Mesothelial cell of epicardium (in vitro differentiated cells): ENCODE results near the gene FNDC3B. TPM values are rescaled to one million over a fixed set of nuclear protein-coding genes. Genes with fewer than 3 reads are reported as not detected.

Experiments
- DNase-seq, 2 experiments: peaks; one replicate each; pipeline ENCODE4 v3.0.0; 2021; ENCODE audit warnings: low spot score in 2 of 2; ENCODE audit not compliant: unreplicated experiment in 2 of 2
- H3K27ac Mint-ChIP-seq: 2 replicates; pipeline ENCODE4 v1.8.0; 2021; ENCODE audit warnings: mixed read lengths
- H3K27me3 Mint-ChIP-seq: 2 replicates; pipeline ENCODE4 v1.8.0; 2021; ENCODE audit warnings: low read depth, mixed read lengths
- H3K36me3 Mint-ChIP-seq: 2 replicates; pipeline ENCODE4 v1.8.0; 2021; ENCODE audit warnings: mixed read lengths
- H3K4me1 Mint-ChIP-seq: 2 replicates; pipeline ENCODE4 v1.8.0; 2021; ENCODE audit warnings: mixed read lengths
- H3K4me3 Mint-ChIP-seq: 2 replicates; pipeline ENCODE4 v1.8.0; 2021; ENCODE audit warnings: mild to moderate bottlenecking, moderate library complexity, mixed read lengths
- H3K9me3 Mint-ChIP-seq: 2 replicates; pipeline ENCODE4 v1.8.0; 2021; ENCODE audit warnings: mixed read lengths
- total RNA-seq: library from RNA; stranded (reverse); gene quantifications from 3 replicates; pipeline ENCODE4 v1.2.1, GENCODE V29; 2021
- TF ChIP-seq, protein P1 (sequence below): fragments of 200-600 bp; sonication (generic); IDR thresholded peaks from one replicate; pipeline ENCODE4 v1.5.0; 2021; ENCODE audit warnings: antibody characterized with exemption; ENCODE audit not compliant: unreplicated experiment

The FNDC3B gene
- total RNA-seq, 1 donor from 2014 or later, result 131 TPM

- Mint-ChIP-seq H3K4me3 (no peak overlapping the region), H3K27ac (no peak overlapping the region), H3K9me3 (no peaks in the 10 kb centered on the region), H3K27me3 (no peaks in the 10 kb centered on the region), H3K4me1 (peaks cover 25% of the 10 kb centered on the region), H3K36me3 (peaks cover 8% of the 10 kb centered on the region)
- TF ChIP-seq, protein P1, sequence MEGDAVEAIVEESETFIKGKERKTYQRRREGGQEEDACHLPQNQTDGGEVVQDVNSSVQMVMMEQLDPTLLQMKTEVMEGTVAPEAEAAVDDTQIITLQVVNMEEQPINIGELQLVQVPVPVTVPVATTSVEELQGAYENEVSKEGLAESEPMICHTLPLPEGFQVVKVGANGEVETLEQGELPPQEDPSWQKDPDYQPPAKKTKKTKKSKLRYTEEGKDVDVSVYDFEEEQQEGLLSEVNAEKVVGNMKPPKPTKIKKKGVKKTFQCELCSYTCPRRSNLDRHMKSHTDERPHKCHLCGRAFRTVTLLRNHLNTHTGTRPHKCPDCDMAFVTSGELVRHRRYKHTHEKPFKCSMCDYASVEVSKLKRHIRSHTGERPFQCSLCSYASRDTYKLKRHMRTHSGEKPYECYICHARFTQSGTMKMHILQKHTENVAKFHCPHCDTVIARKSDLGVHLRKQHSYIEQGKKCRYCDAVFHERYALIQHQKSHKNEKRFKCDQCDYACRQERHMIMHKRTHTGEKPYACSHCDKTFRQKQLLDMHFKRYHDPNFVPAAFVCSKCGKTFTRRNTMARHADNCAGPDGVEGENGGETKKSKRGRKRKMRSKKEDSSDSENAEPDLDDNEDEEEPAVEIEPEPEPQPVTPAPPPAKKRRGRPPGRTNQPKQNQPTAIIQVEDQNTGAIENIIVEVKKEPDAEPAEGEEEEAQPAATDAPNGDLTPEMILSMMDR, result no peak
- DNase-seq, result no peak
These were observed 180.4 kb downstream of the FNDC3B start for GRCh38 chr3:172219750-172220149.

DNA sequence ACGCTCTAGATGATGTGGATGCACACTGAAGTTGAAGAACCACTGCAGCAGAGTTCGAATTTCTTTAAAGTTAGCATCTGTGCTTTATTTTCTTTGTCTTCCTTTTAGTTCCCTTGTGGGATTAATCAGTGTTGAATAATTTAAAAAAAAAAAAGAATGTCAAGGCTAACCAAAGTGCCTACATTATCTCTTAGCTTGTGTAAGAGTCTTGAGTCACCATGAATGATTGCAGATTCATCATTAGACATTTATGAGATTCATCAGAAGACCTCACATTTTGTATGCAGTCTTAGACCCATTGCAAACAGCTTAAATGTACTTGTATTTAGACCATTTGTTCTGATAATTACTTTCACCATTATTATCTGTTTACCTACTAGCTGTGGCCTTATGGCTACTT, 182.2 kb downstream of the FNDC3B start:
- Mint-ChIP-seq H3K27ac (no peak overlapping the region), H3K4me1 (peaks cover 25% of the 10 kb centered on the region), H3K9me3 (no peaks in the 10 kb centered on the region), H3K36me3 (peaks cover 9% of the 10 kb centered on the region), H3K4me3 (no peak overlapping the region), H3K27me3 (no peaks in the 10 kb centered on the region)
- DNase-seq, result no peak
- TF ChIP-seq, protein P1, result no peak

DNA sequence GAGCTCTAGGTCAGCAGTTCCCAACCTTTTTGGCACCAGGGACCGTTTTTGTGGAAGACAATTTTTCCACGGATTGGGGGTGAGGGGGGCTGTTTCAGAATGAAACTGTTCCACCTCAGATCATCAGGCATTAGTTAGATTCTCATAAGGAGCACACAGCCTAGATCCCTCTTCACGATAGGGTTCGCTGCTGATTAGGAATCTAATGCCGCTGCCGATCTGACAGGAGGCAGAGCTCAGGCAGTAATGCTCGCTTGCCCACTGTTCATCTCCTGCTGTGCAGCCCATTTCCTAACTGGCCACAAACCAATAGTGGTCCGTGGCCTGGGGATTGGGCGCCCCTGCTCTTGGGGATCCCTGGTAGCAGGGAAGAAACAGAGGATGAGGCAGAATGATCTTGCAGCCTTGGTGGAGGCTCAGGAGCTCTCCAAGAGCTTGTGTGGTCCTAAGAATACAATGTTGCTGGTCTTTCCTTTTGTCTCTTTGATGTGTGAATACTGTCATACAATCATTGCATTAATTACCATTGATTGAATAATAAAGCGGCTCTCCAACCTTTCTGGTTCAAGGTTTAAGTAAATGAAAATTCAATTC, 183.2 kb downstream of the FNDC3B start:
- no peak overlapping the region for H3K4me3 Mint-ChIP-seq
- H3K27me3 Mint-ChIP-seq, result no peaks in the 10 kb centered on the region
- H3K36me3 Mint-ChIP-seq, result peaks cover 5% of the 10 kb centered on the region
- no peaks in the 10 kb centered on the region for H3K9me3 Mint-ChIP-seq
- H3K4me1 Mint-ChIP-seq, result peaks cover 30% of the 10 kb centered on the region
- no peak overlapping the region for H3K27ac Mint-ChIP-seq
- TF ChIP-seq, protein P1, result no peak
- DNase-seq, result no peak

DNA sequence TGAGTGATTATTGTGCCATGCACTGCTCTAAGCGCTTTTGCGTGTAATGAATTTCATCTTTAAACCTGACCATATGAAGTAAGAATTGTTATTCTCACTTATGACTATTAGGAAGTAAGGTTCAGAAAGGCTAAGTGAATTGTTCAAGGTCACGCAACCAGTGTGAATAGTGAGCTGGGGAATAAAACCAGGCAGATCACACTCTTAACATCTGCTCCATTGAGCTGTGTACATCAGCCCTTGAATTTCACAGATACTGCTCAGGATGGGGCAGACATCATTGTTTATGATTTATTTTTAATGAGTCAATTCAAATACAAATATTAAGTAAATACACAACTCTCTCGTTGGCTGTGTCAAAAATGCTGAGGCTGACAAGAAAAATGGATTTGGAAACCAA, 184.5 kb downstream of the FNDC3B start:
- H3K36me3 Mint-ChIP-seq, result peaks cover 8% of the 10 kb centered on the region
- no peaks in the 10 kb centered on the region for H3K27me3 Mint-ChIP-seq
- H3K27ac Mint-ChIP-seq, result no peak overlapping the region
- no peak overlapping the region for H3K4me3 Mint-ChIP-seq
- H3K9me3 Mint-ChIP-seq, result no peaks in the 10 kb centered on the region
- no peak for DNase-seq
- H3K4me1 Mint-ChIP-seq, result peaks cover 29% of the 10 kb centered on the region
- TF ChIP-seq, protein P1, result no peak

GRCh38 chr3:172224560-172225214, 185.3 kb downstream of the FNDC3B start:
- TF ChIP-seq, protein P1, result no peak
- H3K36me3 Mint-ChIP-seq, result peaks cover 8% of the 10 kb centered on the region
- H3K27me3 Mint-ChIP-seq, result no peaks in the 10 kb centered on the region
- no peak overlapping the region for H3K4me3 Mint-ChIP-seq
- no peak for DNase-seq
- no peaks in the 10 kb centered on the region for H3K9me3 Mint-ChIP-seq
- H3K27ac Mint-ChIP-seq, result no peak overlapping the region
- H3K4me1 Mint-ChIP-seq, result peaks cover 27% of the 10 kb centered on the region
